ENCODE measurements around the gene IVNS1ABP. TPM values are rescaled to one million over a fixed set of nuclear protein-coding genes. Genes with fewer than 3 reads are reported as not detected.
A peak's percentile ranks its signal among the peaks of the same experiment; 100 is the strongest.

IVNS1ABP gene
- total and polyA plus RNA-seq, 2 of the 13 experiments (the other 11 are each of a cell fraction or from before 2014, with no cell fraction given): 49.1 to 51.7 TPM

GRCh38 chr1:185284116-185284515, 32.9 kb downstream of the IVNS1ABP start:
- DNase-seq (ENCODE audit: low spot score) (no peak), FAIRE-seq (no peak), ATAC-seq (no peak)
- ChIA-PET POLR2A (no interaction called here), CTCF (ENCODE audit: low intra/inter-chr PET ratio, low total read pairs) (no interaction called here)
- H3K27ac ChIP-seq (ENCODE audit: extremely low read length, insufficient read depth, low read length): no peak overlapping the region
- TF ChIP-seq CREB1 (IDR thresholded peaks at IDR 0.05): no peak
- no peak for TF ChIP-seq CREB1 (CRISPR knock-in tag; IDR thresholded peaks at IDR 0.05)
- no peak for TF ChIP-seq SSRP1 (CRISPR knock-in tag; IDR thresholded peaks at IDR 0.05)
- no peak for TF ChIP-seq NR3C1 (CRISPR knock-in tag; IDR thresholded peaks at IDR 0.05)
- no peak for TF ChIP-seq ZNF382 (CRISPR knock-in tag; IDR thresholded peaks at IDR 0.05; ENCODE audit: borderline replicate concordance)
- BruUV-seq (replicated peaks): no TSS peak
- WGBS (ENCODE audit: low lambda C conversion rate): 97% methylated on average over 2 of the region's 2 CpGs
- no peaks in the 10 kb centered on the region for H3K9me3 ChIP-seq (ENCODE audit: low read length)
- no peak overlapping the region for H3K4me2 ChIP-seq (ENCODE audit: low read depth, low read length)
- H3K9ac ChIP-seq (ENCODE audit: insufficient read depth, low read depth, low read length): no peak overlapping the region
- H3K4me3 ChIP-seq (replicated peaks in 1 of 3; ENCODE audit: insufficient read depth in 1 of 3, low read depth in 2 of 3, low read length in 3 of 3): no peak overlapping the region
- intact Hi-C loops (cut with micrococcal nuclease; ENCODE audit: unreplicated experiment) (no loop called here), in situ Hi-C loops (cut with HindIII; ENCODE audit: extremely low pct_ligation_motif_present, low pct_unique_long_range_greater_than_20kb) (no loop called here)
- H3K27me3 ChIP-seq (ENCODE audit: control insufficient read depth in 1 of 2, insufficient read depth in 2 of 2, low read length in 2 of 2): no peaks in the 10 kb centered on the region
- no peaks in the 10 kb centered on the region for H3K36me3 ChIP-seq (replicated peaks in 1 of 2; ENCODE audit: control insufficient read depth in 1 of 2, insufficient read depth in 2 of 2, low read length in 2 of 2)
- H2AFZ ChIP-seq (ENCODE audit: low read length): no peak overlapping the region
- peaks cover 23% of the 10 kb centered on the region for H3K4me1 ChIP-seq (ENCODE audit: insufficient read depth, low read length)
- no peaks in the 10 kb centered on the region for H4K20me1 ChIP-seq (ENCODE audit: insufficient read depth, low read length)
- no peaks in the 10 kb centered on the region for H3K79me2 ChIP-seq (ENCODE audit: insufficient read depth, low read length)

- peak overlapping the region; percentile 46 for H3K4me2 ChIP-seq (ENCODE audit: low read depth, low read length)
- H4K20me1 ChIP-seq (ENCODE audit: insufficient read depth, low read length): no peaks in the 10 kb centered on the region
- BruUV-seq (replicated peaks): no TSS peak
- H3K4me3 ChIP-seq (replicated peaks in 1 of 3; ENCODE audit: insufficient read depth in 1 of 3, low read depth in 2 of 3, low read length in 3 of 3): no peak overlapping the region
- FAIRE-seq (peak; percentile 78), ATAC-seq (peak; percentile 95), DNase-seq (ENCODE audit: low spot score) (peak; percentile 85)
- no peak overlapping the region for H3K9ac ChIP-seq (ENCODE audit: insufficient read depth, low read depth, low read length)
- CTCF ChIA-PET (ENCODE audit: low intra/inter-chr PET ratio, low total read pairs): no interaction called here
- no peaks in the 10 kb centered on the region for H3K79me2 ChIP-seq (ENCODE audit: insufficient read depth, low read length)
- H3K27me3 ChIP-seq (ENCODE audit: control insufficient read depth in 1 of 2, insufficient read depth in 2 of 2, low read length in 2 of 2): no peaks in the 10 kb centered on the region
- peaks cover 23% of the 10 kb centered on the region for H3K4me1 ChIP-seq (ENCODE audit: insufficient read depth, low read length)
- intact Hi-C loops (cut with micrococcal nuclease; ENCODE audit: unreplicated experiment) (loop anchor here (1.0 kb wide), 1 partner anchor 8 kb away; no protein-coding TSS in a partner anchor), in situ Hi-C loops (cut with HindIII; ENCODE audit: extremely low pct_ligation_motif_present, low pct_unique_long_range_greater_than_20kb) (no loop called here)
- no peaks in the 10 kb centered on the region for H3K9me3 ChIP-seq (ENCODE audit: low read length)
- WGBS (ENCODE audit: low lambda C conversion rate): 10% methylated on average over 3 of the region's 3 CpGs
- POLR2A ChIA-PET: interaction anchor here (0.7 to 1.1 kb wide), 3 partner anchors 20 to 124 kb away, joined by 3 to 9 read pairs (median 4); partner anchors contain the start of genes IVNS1ABP and SWT1
- H3K36me3 ChIP-seq (replicated peaks in 1 of 2; ENCODE audit: control insufficient read depth in 1 of 2, insufficient read depth in 2 of 2, low read length in 2 of 2): no peaks in the 10 kb centered on the region
- no peak overlapping the region for H2AFZ ChIP-seq (ENCODE audit: low read length)
- no peak overlapping the region for H3K27ac ChIP-seq (ENCODE audit: extremely low read length, insufficient read depth, low read length)
- TF ChIP-seq HMG20A (CRISPR knock-in tag; IDR thresholded peaks at IDR 0.05; ENCODE audit: borderline replicate concordance) (0 out of 2 replicates have a peak, but pooled peaks have one; percentile 62), POLR2AphosphoS5 (IDR thresholded peaks at IDR 0.05; ENCODE audit: low read depth, low read length) (no peak), ZFY (CRISPR knock-in tag; IDR thresholded peaks at IDR 0.05) (no peak), NFIC (IDR thresholded peaks at IDR 0.05; ENCODE audit: low read length) (no peak), MTA3 (CRISPR knock-in tag; IDR thresholded peaks at IDR 0.05) (no peak), MLX (CRISPR knock-in tag; IDR thresholded peaks at IDR 0.05) (0 out of 2 replicates have a peak, but pooled peaks have one; percentile 34), SIX4 (CRISPR knock-in tag; IDR thresholded peaks at IDR 0.05) (peak; percentile 58; the same call in 1 of the 2 replicates), ZFP37 (CRISPR knock-in tag; IDR thresholded peaks at IDR 0.05; ENCODE audit: borderline replicate concordance) (no peak), ZNF281 (CRISPR knock-in tag; IDR thresholded peaks at IDR 0.05; ENCODE audit: borderline replicate concordance) (no peak), SAP130 (CRISPR knock-in tag; IDR thresholded peaks at IDR 0.05; ENCODE audit: low read depth) (peak; percentile 73), ZFP62 (CRISPR knock-in tag; IDR thresholded peaks at IDR 0.05) (no peak), LCORL (IDR thresholded peaks at IDR 0.05) (no peak), LCORL (CRISPR knock-in tag; IDR thresholded peaks at IDR 0.05) (peak; percentile 32; the same call in 1 of the 2 replicates)
Observed at GRCh38 chr1:185281245-185281644, 35.8 kb downstream of the IVNS1ABP start.

Measured in HepG2 (cell line).